ENCODE results near the gene ANO10. TPM values are rescaled to one million over a fixed set of nuclear protein-coding genes. Genes with fewer than 3 reads are reported as not detected.
A peak's percentile ranks its signal among the peaks of the same experiment; 100 is the strongest.

ANO10 gene
- total RNA-seq, 1 donor, result 19.1 TPM

GRCh38 chr3:43426388-43426787, 195.4 kb downstream of the ANO10 start:
- DNase-seq (ENCODE audit: low read depth in 2 of 3, low spot score in 2 of 3), result no peak

GRCh38 chr3:43425829-43426228, 196.0 kb downstream of the ANO10 start:
- no peak for DNase-seq (ENCODE audit: low read depth in 2 of 3, low spot score in 2 of 3)

GRCh38 chr3:43423639-43424038, 198.2 kb downstream of the ANO10 start:
- DNase-seq (ENCODE audit: low read depth in 2 of 3, low spot score in 2 of 3), result no peak

- DNase-seq (ENCODE audit: low read depth in 2 of 3, low spot score in 2 of 3), result no peak
Measured at GRCh38 chr3:43423142-43423541, 198.7 kb downstream of the ANO10 start.

GRCh38 chr3:43418601-43419272, 203.1 kb downstream of the ANO10 start:
- DNase-seq (ENCODE audit: low read depth in 2 of 3, low spot score in 2 of 3), result no peak

GRCh38 chr3:43417133-43417532, 204.7 kb downstream of the ANO10 start:
- no peak for DNase-seq (ENCODE audit: low read depth in 2 of 3, low spot score in 2 of 3)

GRCh38 chr3:43415088-43415487, 206.7 kb downstream of the ANO10 start:
- no peak for DNase-seq (ENCODE audit: low read depth in 2 of 3, low spot score in 2 of 3)

GRCh38 chr3:43413676-43414368, 208.0 kb downstream of the ANO10 start:
- no peak for DNase-seq (ENCODE audit: low read depth in 2 of 3, low spot score in 2 of 3)

- DNase-seq (ENCODE audit: low read depth in 2 of 3, low spot score in 2 of 3), result no peak
Measured at GRCh38 chr3:43411429-43411828, 210.4 kb downstream of the ANO10 start.

GRCh38 chr3:43410592-43410991, 211.2 kb downstream of the ANO10 start:
- DNase-seq (ENCODE audit: low read depth in 2 of 3, low spot score in 2 of 3), result no peak

GRCh38 chr3:43409506-43409905, 212.3 kb downstream of the ANO10 start:
- DNase-seq (ENCODE audit: low read depth in 2 of 3, low spot score in 2 of 3), result no peak

GRCh38 chr3:43406643-43407023, 215.2 kb downstream of the ANO10 start:
- no peak for DNase-seq (ENCODE audit: low read depth in 2 of 3, low spot score in 2 of 3)

- peak in 2 of 3 donors; percentile 70 to 83 for DNase-seq (ENCODE audit: low read depth in 2 of 3, low spot score in 2 of 3)
Measured at GRCh38 chr3:43405888-43406642, 215.7 kb downstream of the ANO10 start.

- DNase-seq (ENCODE audit: low read depth in 2 of 3, low spot score in 2 of 3), result no peak
Measured at GRCh38 chr3:43400781-43401730, 220.8 kb downstream of the ANO10 start.

- DNase-seq (ENCODE audit: low read depth in 2 of 3, low spot score in 2 of 3), result no peak
Measured at GRCh38 chr3:43400167-43400566, 221.6 kb downstream of the ANO10 start.

- no peak for DNase-seq (ENCODE audit: low read depth in 2 of 3, low spot score in 2 of 3)
Measured at GRCh38 chr3:43399034-43399433, 222.8 kb downstream of the ANO10 start.

GRCh38 chr3:43394041-43394554, 227.7 kb downstream of the ANO10 start:
- DNase-seq (ENCODE audit: low read depth in 2 of 3, low spot score in 2 of 3), result peak in 2 of 3 donors; percentile 64 to 74

- DNase-seq (ENCODE audit: low read depth in 2 of 3, low spot score in 2 of 3), result no peak
Measured at GRCh38 chr3:43391621-43392020, 230.2 kb downstream of the ANO10 start.

GRCh38 chr3:43390255-43390588, 231.6 kb downstream of the ANO10 start:
- no peak for DNase-seq (ENCODE audit: low read depth in 2 of 3, low spot score in 2 of 3)
